Esophagus muscularis mucosa (tissue), 3 donors: ENCODE measurements around the gene CCDC89.

Experiments
- POLR2A ChIP-seq: fragments of 450-650 bp; IDR thresholded peaks from one replicate; pipeline ENCODE4 v1.6.1; 2017; ENCODE audit warnings: antibody characterized with exemption, moderate library complexity, mild to moderate bottlenecking, low read depth
- POLR2AphosphoS5 ChIP-seq, 2 donors: sonication (generic); formaldehyde crosslinking; IDR thresholded peaks; one replicate each; pipeline ENCODE4 v1.6.1; 2017; ENCODE audit warnings: antibody characterized with exemption in 2 of 2
- TF ChIP-seq, protein P1 (sequence below), 3 experiments: fragments of 200-600 bp in 2 of 3; fragments of 450-650 bp in 1 of 3; sonication (generic) in 2 of 3; IDR thresholded peaks; one replicate each; pipeline ENCODE4 v1.5.1; 2017 to 2019; ENCODE audit warnings: antibody characterized with exemption in 3 of 3, mild to moderate bottlenecking in 2 of 3, moderate library complexity in 1 of 3

DNA sequence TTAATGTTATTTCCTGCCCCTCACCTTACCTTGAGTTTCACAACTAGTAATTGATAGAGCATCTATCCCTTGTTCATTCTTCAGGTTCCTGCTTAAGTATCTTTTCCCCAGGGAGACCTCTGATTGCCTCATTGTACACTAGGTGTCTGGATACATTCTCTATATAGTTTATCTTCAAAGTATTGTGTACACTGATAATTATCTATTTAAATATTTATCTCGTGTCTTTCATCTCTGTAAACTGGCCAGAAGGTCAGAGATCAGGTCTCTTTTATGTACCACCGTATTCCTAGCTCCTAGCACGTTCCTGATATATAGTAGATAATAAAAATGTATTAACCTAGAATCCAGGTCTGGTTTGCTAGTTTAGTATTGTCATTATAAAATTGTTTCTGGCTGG is 51.2 kb downstream of the CCDC89 start:
- TF ChIP-seq, protein P1, sequence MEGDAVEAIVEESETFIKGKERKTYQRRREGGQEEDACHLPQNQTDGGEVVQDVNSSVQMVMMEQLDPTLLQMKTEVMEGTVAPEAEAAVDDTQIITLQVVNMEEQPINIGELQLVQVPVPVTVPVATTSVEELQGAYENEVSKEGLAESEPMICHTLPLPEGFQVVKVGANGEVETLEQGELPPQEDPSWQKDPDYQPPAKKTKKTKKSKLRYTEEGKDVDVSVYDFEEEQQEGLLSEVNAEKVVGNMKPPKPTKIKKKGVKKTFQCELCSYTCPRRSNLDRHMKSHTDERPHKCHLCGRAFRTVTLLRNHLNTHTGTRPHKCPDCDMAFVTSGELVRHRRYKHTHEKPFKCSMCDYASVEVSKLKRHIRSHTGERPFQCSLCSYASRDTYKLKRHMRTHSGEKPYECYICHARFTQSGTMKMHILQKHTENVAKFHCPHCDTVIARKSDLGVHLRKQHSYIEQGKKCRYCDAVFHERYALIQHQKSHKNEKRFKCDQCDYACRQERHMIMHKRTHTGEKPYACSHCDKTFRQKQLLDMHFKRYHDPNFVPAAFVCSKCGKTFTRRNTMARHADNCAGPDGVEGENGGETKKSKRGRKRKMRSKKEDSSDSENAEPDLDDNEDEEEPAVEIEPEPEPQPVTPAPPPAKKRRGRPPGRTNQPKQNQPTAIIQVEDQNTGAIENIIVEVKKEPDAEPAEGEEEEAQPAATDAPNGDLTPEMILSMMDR (IDR thresholded peaks at IDR 0.05) = no peak
- no peak for TF ChIP-seq POLR2AphosphoS5 (IDR thresholded peaks at IDR 0.05)
- no peak for TF ChIP-seq POLR2A
